ENCODE data around the gene TH.

TH gene

DNA sequence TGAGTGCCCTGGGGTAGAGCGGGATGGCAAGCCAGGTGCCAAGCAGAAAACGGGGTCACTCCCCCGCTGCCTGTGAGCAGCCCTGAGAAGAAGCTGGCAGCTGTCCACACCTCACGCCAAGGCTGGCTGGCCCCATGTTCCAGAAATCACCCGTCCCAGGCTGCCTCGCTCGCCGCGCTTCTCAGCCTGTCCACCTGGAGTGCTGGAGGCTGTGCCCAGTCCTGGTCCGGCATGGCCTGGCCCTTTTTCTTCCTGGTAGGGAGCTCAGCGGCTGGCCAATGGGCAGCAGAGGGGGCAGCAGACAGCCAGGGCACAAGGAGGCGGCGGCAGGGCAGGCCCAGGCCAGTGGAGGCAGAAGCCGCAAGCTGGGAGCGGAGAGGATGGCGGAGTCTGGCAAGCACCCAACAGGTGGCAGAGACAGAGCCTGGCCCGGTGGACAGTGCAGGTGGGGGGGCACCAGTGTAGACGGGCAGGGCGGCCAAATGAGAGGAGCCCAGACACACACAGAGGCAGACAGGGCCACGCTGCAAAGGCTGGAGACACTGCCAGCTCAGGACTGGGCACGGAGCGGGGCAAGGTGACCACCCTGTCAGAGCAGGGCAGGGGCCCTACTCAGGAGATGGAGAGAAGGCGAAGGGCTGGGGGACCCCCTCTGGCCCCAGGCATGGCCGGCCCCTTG, 37.2 kb upstream of the TH start:
- DNase-seq (ENCODE audit: low read depth in 2 of 2): no peak

DNA sequence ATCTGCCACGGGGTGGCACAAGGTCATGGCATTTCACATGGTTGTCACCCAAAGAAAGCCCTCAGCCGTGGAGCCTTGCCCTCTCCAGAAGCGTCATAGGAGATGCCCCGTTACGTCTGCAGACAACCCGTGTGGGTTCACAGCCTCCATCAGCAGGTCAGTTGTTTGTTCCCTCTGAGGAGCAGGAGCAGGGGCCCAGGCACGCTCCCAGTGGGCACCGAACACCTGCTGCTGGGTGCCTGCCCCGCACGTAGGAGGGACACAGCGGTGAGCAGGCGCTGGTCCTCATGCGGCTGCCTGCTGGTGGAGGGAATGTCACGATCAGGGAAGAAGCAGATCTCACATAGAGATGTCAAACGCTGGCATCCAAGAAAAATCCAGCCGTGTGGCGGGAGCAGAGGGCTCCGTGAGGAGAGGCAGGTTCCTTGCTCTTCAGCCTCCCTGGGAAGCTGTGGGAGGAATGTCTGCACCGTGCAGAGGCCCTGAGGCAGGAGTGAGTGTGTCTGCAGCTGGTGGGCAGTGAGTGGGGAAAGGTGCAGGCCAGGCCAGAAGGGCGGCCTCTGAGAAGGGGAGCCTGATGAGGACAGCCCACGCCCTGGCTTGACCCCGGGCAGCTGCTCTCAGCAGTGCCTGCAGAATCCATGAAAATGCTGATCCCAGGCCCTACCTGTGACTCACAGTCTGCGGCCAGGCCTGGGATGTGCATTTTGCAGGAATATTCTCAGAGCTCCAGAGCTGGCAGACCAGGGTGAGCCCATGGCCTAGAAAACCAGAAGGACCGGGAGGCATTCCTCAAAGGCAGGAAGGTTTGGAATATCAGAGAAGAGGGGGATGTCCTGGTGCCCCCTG, 36.4 kb upstream of the TH start:
- no peak for DNase-seq (ENCODE audit: low read depth in 2 of 2)

DNA sequence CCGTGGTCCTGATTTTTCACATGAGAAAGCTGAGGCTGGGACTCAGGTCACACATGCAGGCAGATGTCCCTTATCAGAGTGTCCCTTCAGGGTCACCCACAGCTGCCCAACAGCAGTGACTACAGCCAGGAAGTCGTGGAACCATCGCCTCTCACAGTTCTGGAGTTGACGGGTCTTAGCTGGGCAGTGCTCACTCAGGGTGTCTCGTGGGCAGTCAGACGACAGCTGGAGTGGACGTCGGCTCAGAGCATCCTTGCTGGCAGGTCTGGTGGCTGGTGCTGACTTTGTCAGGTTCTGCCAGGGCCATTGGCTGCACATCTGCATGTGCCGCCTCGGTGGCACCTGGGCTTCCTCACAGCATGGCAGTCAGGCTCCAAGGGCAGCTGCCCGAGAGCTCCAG, 35.6 kb upstream of the TH start:
- DNase-seq (ENCODE audit: low read depth in 2 of 2): no peak

GRCh38 chr11:2205981-2206690, 34.5 kb upstream of the TH start:
- no peak for DNase-seq (ENCODE audit: low read depth in 2 of 2)

GRCh38 chr11:2205214-2205720, 33.7 kb upstream of the TH start:
- no peak for DNase-seq (ENCODE audit: low read depth in 2 of 2)

GRCh38 chr11:2204361-2205213, 33.0 kb upstream of the TH start:
- DNase-seq (ENCODE audit: low read depth in 2 of 2): no peak

- no peak for DNase-seq (ENCODE audit: low read depth in 2 of 2)
Observed at GRCh38 chr11:2203440-2204259, 32.0 kb upstream of the TH start.

- DNase-seq (ENCODE audit: low read depth in 2 of 2): no peak
Observed at GRCh38 chr11:2202900-2203439, 31.4 kb upstream of the TH start.

DNA sequence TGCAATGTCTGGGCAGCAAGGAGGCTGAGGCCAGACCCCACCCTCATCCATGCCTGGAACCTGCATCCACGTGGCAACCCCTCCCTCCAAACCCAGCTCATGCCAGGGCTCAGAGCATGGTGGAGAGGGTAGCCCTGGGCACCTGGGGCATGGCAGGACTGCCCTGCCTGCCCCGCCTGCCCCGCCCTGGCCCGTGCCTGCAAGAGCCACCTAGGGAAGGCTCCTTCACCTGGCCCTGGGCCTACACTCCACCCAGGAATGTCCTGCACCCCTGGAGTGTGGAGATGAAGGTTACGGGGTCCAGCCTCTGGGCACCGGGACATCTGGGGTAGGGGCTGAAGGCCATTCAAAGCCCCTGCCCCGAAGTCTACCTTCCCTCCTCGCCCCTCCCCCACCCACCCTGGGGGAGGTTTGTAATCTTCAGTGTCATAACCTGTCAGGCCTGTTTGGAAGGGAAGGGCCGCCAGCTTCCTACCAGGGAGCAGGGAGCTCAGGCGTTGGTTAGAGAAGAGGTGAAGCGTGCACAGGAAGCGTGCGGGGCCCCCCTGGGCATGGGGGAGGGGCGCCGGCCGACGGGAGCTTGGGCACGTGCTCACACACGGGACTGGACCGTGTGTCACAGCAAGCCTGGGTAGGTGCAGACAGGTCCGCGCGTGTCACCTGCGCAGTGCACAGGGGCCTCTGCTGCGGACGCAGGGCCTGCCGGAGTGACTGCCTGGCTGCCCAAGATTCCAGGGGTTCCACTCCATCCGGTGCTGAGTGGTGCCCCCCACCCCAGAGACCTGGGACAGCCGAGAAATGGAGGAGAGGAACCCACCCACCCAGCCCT, 30.7 kb upstream of the TH start:
- DNase-seq (ENCODE audit: low read depth in 2 of 2): no peak

DNA sequence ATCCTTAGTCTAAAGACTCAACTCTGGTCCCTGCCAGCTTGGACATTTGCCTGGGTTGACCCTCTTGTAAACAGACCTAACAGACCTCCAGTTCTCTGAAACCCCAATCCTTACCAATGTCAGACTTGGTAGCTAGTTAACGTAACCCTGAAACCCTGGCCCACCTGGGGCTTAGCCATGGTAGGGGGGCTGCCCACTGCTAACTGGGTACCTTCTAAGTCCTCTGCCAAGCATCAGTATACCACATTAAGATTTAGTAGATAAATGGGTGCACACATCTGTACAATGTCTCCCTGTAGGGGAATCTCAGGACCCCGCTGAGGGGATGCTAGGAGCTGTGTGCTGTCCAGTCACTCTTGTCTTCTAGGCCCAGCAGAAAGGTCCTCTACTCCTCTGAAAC, 29.9 kb upstream of the TH start:
- DNase-seq (ENCODE audit: low read depth in 2 of 2): no peak

DNA sequence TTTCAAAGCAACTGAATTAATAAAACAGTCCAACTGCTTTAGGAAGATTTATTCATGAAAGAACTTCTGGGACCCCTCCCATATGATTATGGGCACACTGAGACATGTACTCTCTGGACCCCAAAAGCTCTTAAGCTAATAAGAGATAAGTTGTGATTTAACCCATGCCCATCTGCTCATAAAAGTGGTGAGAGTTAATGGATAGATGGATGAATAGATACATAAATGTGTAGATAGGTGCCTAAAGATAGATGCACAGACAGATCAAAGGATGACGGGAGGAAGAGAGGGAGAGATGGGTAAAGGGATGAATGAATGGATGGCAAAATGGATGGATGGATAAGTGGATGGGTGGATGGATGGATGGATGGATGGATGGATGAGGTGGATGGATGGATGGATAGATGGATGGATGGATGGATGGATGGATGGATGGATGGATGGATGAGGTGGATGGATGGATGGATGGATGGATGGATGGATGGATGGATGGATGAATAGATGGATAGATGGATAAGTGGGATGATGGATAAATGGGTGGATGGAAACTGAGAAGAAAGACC, 29.4 kb upstream of the TH start:
- no peak for DNase-seq (ENCODE audit: low read depth in 2 of 2)

GRCh38 chr11:2200536-2200935, 28.9 kb upstream of the TH start:
- DNase-seq (ENCODE audit: low read depth in 2 of 2): no peak

GRCh38 chr11:2199466-2200341, 28.1 kb upstream of the TH start:
- no peak for DNase-seq (ENCODE audit: low read depth in 2 of 2)

DNA sequence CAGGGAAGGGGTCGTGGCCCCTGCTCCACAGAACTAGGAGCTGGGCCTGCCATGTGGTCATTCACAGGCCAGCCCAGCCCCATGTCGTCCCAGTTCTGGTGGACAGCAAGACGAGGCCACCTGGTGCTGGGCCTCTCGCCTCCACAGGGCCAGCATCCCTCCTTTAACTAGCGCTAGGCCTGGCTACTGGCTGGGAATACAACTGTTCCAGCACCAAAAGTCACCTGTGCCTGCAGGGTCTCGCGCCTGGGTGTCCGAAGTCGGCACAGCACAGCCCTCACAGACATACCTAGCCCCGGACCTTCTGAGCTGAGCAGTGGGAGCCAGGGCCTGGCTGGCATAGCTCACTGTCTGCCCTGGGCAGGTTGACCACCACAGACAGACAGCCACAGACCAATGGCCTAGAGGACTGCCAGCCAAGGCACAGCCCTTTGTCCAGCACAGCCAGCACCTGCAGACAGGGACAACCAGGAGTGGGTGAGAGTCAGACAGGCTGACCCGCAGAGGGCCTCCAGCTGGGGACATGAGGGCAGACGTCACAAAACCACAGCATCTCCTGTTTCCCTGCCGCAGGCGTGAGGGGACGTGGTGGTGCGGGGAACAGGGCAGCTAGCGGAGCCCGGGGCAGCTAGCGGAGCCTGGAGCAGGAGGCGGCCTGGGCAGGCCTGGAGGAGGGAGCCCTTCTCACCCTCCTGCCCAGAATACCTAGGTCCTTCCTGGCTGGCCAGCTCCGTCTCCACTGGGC, 27.2 kb upstream of the TH start:
- no peak for DNase-seq (ENCODE audit: low read depth in 2 of 2)

DNA sequence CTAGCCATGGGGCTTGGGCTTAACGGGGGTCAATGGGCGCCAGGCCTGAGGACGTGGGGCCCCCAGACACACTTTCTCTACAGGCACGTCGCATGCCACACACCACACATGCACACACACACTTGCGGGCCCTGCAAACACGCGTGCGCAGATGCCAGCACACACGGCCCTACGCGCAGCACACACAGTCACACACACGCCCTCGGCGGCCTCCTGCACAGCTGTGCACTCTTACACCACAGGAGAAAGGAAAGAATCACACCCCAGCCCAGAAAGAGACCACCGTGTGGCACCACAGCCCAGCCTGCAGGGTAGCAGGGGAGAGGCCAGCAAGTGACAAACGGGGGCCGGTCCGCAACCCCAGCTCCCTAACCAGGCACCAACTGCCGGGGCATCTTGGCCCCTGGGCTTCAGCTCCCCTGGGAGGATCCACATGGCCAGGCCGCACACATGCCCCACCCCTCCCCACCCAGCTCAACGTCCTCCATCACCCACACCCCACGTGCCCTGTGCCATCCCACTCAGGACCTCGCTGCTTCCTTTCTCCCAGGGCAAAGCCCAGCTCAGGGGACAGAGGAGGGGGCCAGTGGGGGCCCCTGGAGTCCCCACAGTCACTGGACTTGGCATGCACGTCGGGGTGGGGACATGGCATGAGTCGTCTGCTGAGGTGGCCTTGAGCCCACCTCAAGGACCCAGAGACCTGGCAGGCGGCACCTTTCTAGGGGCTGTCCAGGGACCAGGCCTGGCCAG, 26.3 kb upstream of the TH start:
- no peak for DNase-seq (ENCODE audit: low read depth in 2 of 2)

- peak; percentile 58 to 69 for DNase-seq (ENCODE audit: low read depth in 2 of 2)
Observed at GRCh38 chr11:2196970-2197770, 25.6 kb upstream of the TH start.
